GM12878 (cell line): ENCODE data around the gene CAMKK1. TPM values are rescaled to one million over a fixed set of nuclear protein-coding genes. Genes with fewer than 3 reads are reported as not detected.

Experiments used
- ATAC-seq: fragments of 200-7000 bp; cut with Tn5 transposase; 3 replicates; pipeline ENCODE4 v1.9.1; 2020; ENCODE audit warnings: mild to moderate bottlenecking, moderate library complexity
- BruUV-seq: library from RNA; stranded (reverse); fragments of 400-500 nt; replicated peaks from 2 replicates; lab custom pipeline; 2021; lab: Mats Ljungman, UMichigan
- CTCF ChIA-PET: fragments of 300-600 bp; sonication (Branson Sonifier 250); formaldehyde crosslinking; extraction: SDS; loops from one replicate; lab custom pipeline; 2021; ENCODE audit warnings: inconsistent platforms; lab: Yijun Ruan, JAX
- POLR2A ChIA-PET: fragments of 350-600 bp; formaldehyde crosslinking; extraction: SDS; loops from one replicate; lab custom pipeline; 2021; ENCODE audit warnings: inconsistent platforms; lab: Charles Lee
- RAD21 ChIA-PET: fragments of 300-600 bp; sonication (Branson Sonifier 250); formaldehyde crosslinking; loops from one replicate; lab custom pipeline; 2023; ENCODE audit warnings: antibody characterized with exemption; ENCODE audit not compliant: unreplicated experiment; lab: Charles Lee
- SMC1A ChIA-PET: fragments of 300-600 bp; sonication (Branson Sonifier 250); formaldehyde crosslinking; loops from one replicate; lab custom pipeline; 2023; ENCODE audit not compliant: unreplicated experiment, uncharacterized antibody; lab: Charles Lee
- DNase-seq: peaks from one replicate; pipeline ENCODE4 v3.0.0-alpha.2; 2011; ENCODE audit warnings: low read depth, low spot score
- FAIRE-seq: peaks from 3 replicates; lab custom pipeline; 2011; peaks lifted over from hg19 to GRCh38; lab: Jason Lieb, UNC
- H2AFZ ChIP-seq: 2 replicates; pipeline ENCODE4 v1.6.0; 2011; ENCODE audit warnings: low read depth, low read length, control low read depth; ENCODE audit not compliant: control insufficient read depth
- H3K27ac ChIP-seq: 2 replicates; pipeline ENCODE4 v1.5.1; 2011; ENCODE audit warnings: control low read depth; ENCODE audit not compliant: control insufficient read depth, insufficient read depth
- H3K27me3 ChIP-seq, 2 experiments: replicated peaks in 1 of 2; 2 replicates each; pipeline versions ENCODE4 v1.6.0 to v1.6.1; 2011; ENCODE audit warnings: low read length in 1 of 2; ENCODE audit not compliant: control insufficient read depth in 2 of 2, insufficient read depth in 2 of 2
- H3K36me3 ChIP-seq, 2 experiments: 2 replicates each; pipeline ENCODE4 v1.5.1; 2011; ENCODE audit warnings: low read length in 1 of 2; ENCODE audit not compliant: control insufficient read depth in 2 of 2, insufficient read depth in 2 of 2
- H3K4me1 ChIP-seq: 2 replicates; pipeline ENCODE4 v1.6.1; 2011; ENCODE audit warnings: mild to moderate bottlenecking, low read length, moderate library complexity, mixed read lengths; ENCODE audit not compliant: control insufficient read depth, insufficient read depth
- H3K4me2 ChIP-seq: 2 replicates; pipeline ENCODE4 v1.6.0; 2011; ENCODE audit warnings: control low read depth; ENCODE audit not compliant: control insufficient read depth, insufficient read depth
- H3K4me3 ChIP-seq: fragments of 200-600 bp; sonication (generic); 2 replicates; pipeline ENCODE4 v1.5.1; 2016
- H3K79me2 ChIP-seq: 2 replicates; pipeline ENCODE4 v1.6.0; 2011; ENCODE audit warnings: low read length; ENCODE audit not compliant: control insufficient read depth, insufficient read depth
- H3K9ac ChIP-seq: 2 replicates; pipeline ENCODE4 v1.8.0; 2011; ENCODE audit warnings: low read length, control low read depth, mixed read lengths; ENCODE audit not compliant: control insufficient read depth, insufficient read depth
- H3K9me3 ChIP-seq: replicated peaks from 3 replicates; pipeline ENCODE4 v1.5.1; 2011; ENCODE audit warnings: mild to moderate bottlenecking, low read length; ENCODE audit not compliant: control insufficient read depth, insufficient read depth
- H4K20me1 ChIP-seq: 2 replicates; pipeline ENCODE4 v1.6.0; 2011; ENCODE audit not compliant: control insufficient read depth, insufficient read depth
- ATF3 ChIP-seq: IDR thresholded peaks from 2 replicates; pipeline ENCODE4 v1.6.1; 2011; ENCODE audit warnings: low read depth, mild to moderate bottlenecking, low read length, moderate library complexity, borderline replicate concordance; ENCODE audit errors: extremely low read depth
- BCLAF1 ChIP-seq: fragments of 450-650 bp; IDR thresholded peaks from 2 replicates; pipeline ENCODE4 v1.6.1; 2017; ENCODE audit warnings: antibody characterized with exemption, mild to moderate bottlenecking, moderate library complexity
- BMI1 ChIP-seq: fragments of 450-650 bp; IDR thresholded peaks from 2 replicates; pipeline ENCODE4 v1.6.1; 2016; ENCODE audit warnings: mild to moderate bottlenecking, moderate library complexity, borderline replicate concordance
- FOS ChIP-seq: IDR thresholded peaks from 3 replicates; pipeline ENCODE4 v1.6.1; 2011; ENCODE audit warnings: borderline replicate concordance; ENCODE audit not compliant: insufficient read length; ENCODE audit errors: extremely low read depth
- MEF2A ChIP-seq: IDR thresholded peaks from 2 replicates; pipeline ENCODE4 v1.6.1; 2011; ENCODE audit warnings: low read depth, mild to moderate bottlenecking, low read length, moderate library complexity; ENCODE audit not compliant: insufficient read depth
- MTA2 ChIP-seq: fragments of 450-650 bp; IDR thresholded peaks from 2 replicates; pipeline ENCODE4 v1.6.1; 2016; ENCODE audit warnings: low read depth, mild to moderate bottlenecking, moderate library complexity
- MYC ChIP-seq: IDR thresholded peaks from 2 replicates; pipeline ENCODE4 v1.6.1; 2011; ENCODE audit warnings: mild to moderate bottlenecking, low read length, moderate library complexity, inconsistent platforms; ENCODE audit not compliant: insufficient read depth, insufficient replicate concordance, insufficient read length, severe bottlenecking
- PAX8 ChIP-seq: fragments of 450-650 bp; IDR thresholded peaks from 2 replicates; pipeline ENCODE4 v1.6.1; 2017; ENCODE audit warnings: mild to moderate bottlenecking, moderate library complexity
- RBBP5 ChIP-seq: fragments of 200-600 bp; sonication (generic); conservative IDR thresholded peaks from 2 replicates; pipeline ENCODE4 v1.6.1; 2016
- TAF1 ChIP-seq: IDR thresholded peaks from 2 replicates; pipeline ENCODE4 v1.6.1; 2011; ENCODE audit warnings: mild to moderate bottlenecking, low read depth, low read length, borderline replicate concordance
- WGBS: methylation state at CpG from one replicate; pipeline ENCODE4 v1.1.6; 2016; ENCODE audit warnings: low lambda C conversion rate; ENCODE audit not compliant: insufficient replicate concordance, insufficient coverage; ENCODE audit errors: missing lambda C conversion rate; 5-methylcytosine and 5-hydroxymethylcytosine counted together
- in situ Hi-C: fragments of 300-500 bp; cut with MboI; formaldehyde crosslinking; loops from 9 replicates; pipeline ENCODE4 v1.14.3; 2018; ENCODE audit warnings: mixed read lengths
- intact Hi-C: fragments of 100-400 bp; cut with micrococcal nuclease; formaldehyde crosslinking; loops from one replicate; pipeline ENCODE4 v1.14.2; 2022; ENCODE audit not compliant: unreplicated experiment
- polyA plus RNA-seq, 11 experiments: library from polyadenylated mRNA; depleted of rRNA in 4 of 11; unstranded in 6 of 11; stranded (reverse) in 5 of 11; fragments of >200 nt; fragmentation: Nextera tagmentation in 4 of 11; fragmentation: Illumina TruSeq in 1 of 11; extraction: Ambion mirVana in 4 of 11; extraction: Trizol in 1 of 11; gene quantifications; 1 replicate in 1 of 11; 2 replicates in 10 of 11; pipeline versions ENCODE4 v1.2.1 to v1.2.3, GENCODE V29; 2011 to 2016; ENCODE audit warnings: inconsistent platforms in 2 of 11, missing spikeins in 2 of 11, low read depth in 1 of 11
- total RNA-seq, 4 experiments: library from RNA; depleted of rRNA in 3 of 4; stranded (reverse); fragments of >200 nt in 3 of 4; fragmentation: Illumina TruSeq in 1 of 4; extraction: Trizol in 1 of 4; gene quantifications; 2 replicates each; pipeline versions ENCODE4 v1.2.1 to v1.2.3, GENCODE V29; 2013 to 2021
- TF ChIP-seq, protein P1 (sequence below): fragments of 450-650 bp; IDR thresholded peaks from 2 replicates; pipeline ENCODE4 v1.6.1; 2018; ENCODE audit warnings: mild to moderate bottlenecking, low read depth, moderate library complexity; ENCODE audit not compliant: partially characterized antibody
- TF ChIP-seq, protein P2 (sequence below): IDR thresholded peaks from 2 replicates; pipeline ENCODE4 v1.6.1; 2012; ENCODE audit warnings: low read depth, low read length, improper control_type of control experiment

CAMKK1 gene
- total and polyA plus RNA-seq, 10 of the 15 experiments (the other 5 are each of a cell fraction or from before 2014, with no cell fraction given), result 0.06 to 0.84 (median 0.37) TPM

- RAD21 ChIA-PET, result interaction anchor here (1.3 kb wide), 1 partner anchor 30 kb away, joined by 5 read pairs; no protein-coding TSS in a partner anchor
- Histone ChIP-seq H3K4me2 (no peak overlapping the region), H3K9me3 (no peaks in the 10 kb centered on the region), H3K36me3 (no peaks in the 10 kb centered on the region), H2AFZ (no peak overlapping the region), H3K9ac (no peak overlapping the region), H3K79me2 (no peaks in the 10 kb centered on the region), H3K4me3 (no peak overlapping the region), H3K27me3 (no peaks in the 10 kb centered on the region; a peak in 1 of 4 replicates), H4K20me1 (no peaks in the 10 kb centered on the region), H3K4me1 (no peaks in the 10 kb centered on the region), H3K27ac (no peak overlapping the region)
- 23% methylated on average over 14 of the region's 16 CpGs for WGBS
- DNase-seq (no peak), ATAC-seq (no peak), FAIRE-seq (no peak)
- CTCF ChIA-PET, result interaction anchor here (0.8 to 3.2 kb wide), 4 partner anchors 11 to 120 kb away, joined by 3 to 11 read pairs (median 8); partner anchors contain the start of gene NCBP3
- in situ Hi-C loops (no loop called here), intact Hi-C loops (no loop called here)
- SMC1A ChIA-PET, result interaction anchor here (1.3 to 1.5 kb wide), 3 partner anchors 11 to 216 kb away, joined by 3 to 7 read pairs (median 3); partner anchors contain the start of gene NCBP3
- POLR2A ChIA-PET, result interaction anchor here (0.5 to 1.1 kb wide), 2 partner anchors 95 to 120 kb away, joined by 4 to 5 read pairs; no protein-coding TSS in a partner anchor
- TF ChIP-seq ATF3 (no peak), BMI1 (no peak), TAF1 (no peak), RBBP5 (no peak), MEF2A (no peak), PAX8 (no peak), FOS (no peak), MYC (no peak), MTA2 (no peak), BCLAF1 (no peak)
- TF ChIP-seq, protein P1, sequence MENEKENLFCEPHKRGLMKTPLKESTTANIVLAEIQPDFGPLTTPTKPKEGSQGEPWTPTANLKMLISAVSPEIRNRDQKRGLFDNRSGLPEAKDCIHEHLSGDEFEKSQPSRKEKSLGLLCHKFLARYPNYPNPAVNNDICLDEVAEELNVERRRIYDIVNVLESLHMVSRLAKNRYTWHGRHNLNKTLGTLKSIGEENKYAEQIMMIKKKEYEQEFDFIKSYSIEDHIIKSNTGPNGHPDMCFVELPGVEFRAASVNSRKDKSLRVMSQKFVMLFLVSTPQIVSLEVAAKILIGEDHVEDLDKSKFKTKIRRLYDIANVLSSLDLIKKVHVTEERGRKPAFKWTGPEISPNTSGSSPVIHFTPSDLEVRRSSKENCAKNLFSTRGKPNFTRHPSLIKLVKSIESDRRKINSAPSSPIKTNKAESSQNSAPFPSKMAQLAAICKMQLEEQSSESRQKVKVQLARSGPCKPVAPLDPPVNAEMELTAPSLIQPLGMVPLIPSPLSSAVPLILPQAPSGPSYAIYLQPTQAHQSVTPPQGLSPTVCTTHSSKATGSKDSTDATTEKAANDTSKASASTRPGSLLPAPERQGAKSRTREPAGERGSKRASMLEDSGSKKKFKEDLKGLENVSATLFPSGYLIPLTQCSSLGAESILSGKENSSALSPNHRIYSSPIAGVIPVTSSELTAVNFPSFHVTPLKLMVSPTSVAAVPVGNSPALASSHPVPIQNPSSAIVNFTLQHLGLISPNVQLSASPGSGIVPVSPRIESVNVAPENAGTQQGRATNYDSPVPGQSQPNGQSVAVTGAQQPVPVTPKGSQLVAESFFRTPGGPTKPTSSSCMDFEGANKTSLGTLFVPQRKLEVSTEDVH, result no peak
- TF ChIP-seq, protein P2, sequence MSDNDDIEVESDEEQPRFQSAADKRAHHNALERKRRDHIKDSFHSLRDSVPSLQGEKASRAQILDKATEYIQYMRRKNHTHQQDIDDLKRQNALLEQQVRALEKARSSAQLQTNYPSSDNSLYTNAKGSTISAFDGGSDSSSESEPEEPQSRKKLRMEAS, result no peak
- BruUV-seq, result no TSS peak
Observed at GRCh38 chr17:3857261-3858105, 35.4 kb downstream of the CAMKK1 start.
